ENCODE data around the gene GRK2. TPM values are rescaled to one million over a fixed set of nuclear protein-coding genes. Genes with fewer than 3 reads are reported as not detected.

Gene GRK2
- total and polyA plus RNA-seq, 2 of the 13 experiments (the other 11 are each of a cell fraction or from before 2014, with no cell fraction given), result 31.3 to 42.4 TPM

- TF ChIP-seq CTCF (CRISPR knock-in tag; IDR thresholded peaks at IDR 0.05) (no peak), ZNF234 (CRISPR knock-in tag; conservative IDR thresholded peaks at IDR 0.05) (no peak), ZKSCAN1 (IDR thresholded peaks at IDR 0.05; ENCODE audit: low read length) (no peak), SKI (IDR thresholded peaks at IDR 0.05; ENCODE audit: partially characterized antibody) (no peak), ZNF235 (CRISPR knock-in tag; IDR thresholded peaks at IDR 0.05; ENCODE audit: borderline replicate concordance) (no peak), PCBP2 (optimal IDR thresholded peaks at IDR 0.05; ENCODE audit: low read depth, low read length, poor library complexity, severe bottlenecking) (no peak), ZNF431 (CRISPR knock-in tag; IDR thresholded peaks at IDR 0.05; ENCODE audit: borderline replicate concordance, low read depth) (no peak), HMGXB4 (CRISPR knock-in tag; IDR thresholded peaks at IDR 0.05; ENCODE audit: borderline replicate concordance in 1 of 2, low read depth in 1 of 2) (peak in 1 of 2 experiments; percentile 23; a peak in 1 of 4 replicates), ZNF33B (CRISPR knock-in tag; IDR thresholded peaks at IDR 0.05) (no peak; the same call in 1 of the 2 replicates), KDM5A (IDR thresholded peaks at IDR 0.05; ENCODE audit: borderline replicate concordance, low read length) (peak; percentile 17; the same call in 1 of the 2 replicates), NR3C1 (CRISPR knock-in tag; IDR thresholded peaks at IDR 0.05) (no peak), CSRNP2 (CRISPR knock-in tag; conservative IDR thresholded peaks at IDR 0.05; ENCODE audit: low read depth) (no peak), RFXAP (CRISPR knock-in tag; IDR thresholded peaks at IDR 0.05; ENCODE audit: borderline replicate concordance) (no peak), FOXO4 (CRISPR knock-in tag; conservative IDR thresholded peaks at IDR 0.05) (0 out of 2 replicates have a peak, but pooled peaks have one; percentile 8), ZNF335 (CRISPR knock-in tag; IDR thresholded peaks at IDR 0.05) (no peak; the same call in 1 of the 2 replicates), ETS1 (CRISPR knock-in tag; IDR thresholded peaks at IDR 0.05) (no peak), MLLT10 (CRISPR knock-in tag; IDR thresholded peaks at IDR 0.05) (no peak), ZNF615 (CRISPR knock-in tag; IDR thresholded peaks at IDR 0.05; ENCODE audit: borderline replicate concordance) (no peak), ZNF382 (CRISPR knock-in tag; IDR thresholded peaks at IDR 0.05; ENCODE audit: borderline replicate concordance) (no peak), ZNF12 (CRISPR knock-in tag; IDR thresholded peaks at IDR 0.05) (no peak)
Observed at GRCh38 chr11:67317888-67318555, 51.7 kb downstream of the GRK2 start (continued).

Data from HepG2 (cell line).